ENCODE results near the gene HCFC2.
"Not testable (repeated sequence)": the region's sequence is repeated elsewhere in the genome, so short reads cannot be mapped to it uniquely, and the experiment has no call there.

The HCFC2 gene

DNA sequence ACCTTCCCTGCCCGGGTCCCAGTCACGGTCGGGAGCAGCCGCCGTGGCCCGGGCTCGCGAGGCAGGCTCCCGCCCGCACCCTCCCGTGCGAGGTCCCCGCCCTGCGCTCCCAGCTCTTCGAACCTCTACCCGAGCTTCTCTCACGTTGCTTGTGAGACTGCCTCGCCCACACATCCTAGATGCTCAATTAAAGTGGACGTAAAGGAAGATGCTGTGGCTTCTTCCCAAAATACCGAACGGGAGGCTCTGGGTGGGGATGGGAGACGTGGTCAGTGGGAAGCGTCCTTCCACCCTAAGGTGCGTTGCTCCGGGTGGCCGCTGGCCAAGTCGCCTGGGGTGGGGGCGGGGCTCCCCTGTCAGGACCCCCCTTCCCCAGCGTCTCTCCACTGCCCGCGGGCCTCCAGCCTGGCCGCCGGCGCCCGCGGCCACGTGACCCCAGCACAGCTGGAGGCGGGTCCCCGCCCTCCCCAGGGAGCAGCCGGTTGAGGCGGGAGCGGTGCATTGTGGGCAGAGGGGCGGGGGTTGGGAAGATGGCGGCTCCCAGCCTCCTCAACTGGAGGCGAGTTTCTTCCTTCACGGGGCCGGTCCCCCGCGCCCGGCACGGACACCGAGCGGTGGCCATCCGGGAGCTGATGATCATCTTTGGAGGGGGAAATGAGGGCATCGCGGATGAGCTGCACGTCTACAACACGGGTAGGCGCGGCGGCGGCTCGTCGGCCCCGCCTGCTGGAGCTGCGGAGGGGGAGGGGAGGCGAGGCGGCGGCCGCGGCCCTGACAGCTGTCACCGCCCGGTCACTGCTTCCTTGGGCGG, at the start of gene HCFC2:
Gene HCFC2, plus strand, starts transcription at position 501 of the 811 bp plus-strand sequence. Its CDS starts 30 bp downstream, at position 531.
- in situ Hi-C loops (cut with MboI; ENCODE audit: low sequenced_read_pairs): no loop called here

DNA sequence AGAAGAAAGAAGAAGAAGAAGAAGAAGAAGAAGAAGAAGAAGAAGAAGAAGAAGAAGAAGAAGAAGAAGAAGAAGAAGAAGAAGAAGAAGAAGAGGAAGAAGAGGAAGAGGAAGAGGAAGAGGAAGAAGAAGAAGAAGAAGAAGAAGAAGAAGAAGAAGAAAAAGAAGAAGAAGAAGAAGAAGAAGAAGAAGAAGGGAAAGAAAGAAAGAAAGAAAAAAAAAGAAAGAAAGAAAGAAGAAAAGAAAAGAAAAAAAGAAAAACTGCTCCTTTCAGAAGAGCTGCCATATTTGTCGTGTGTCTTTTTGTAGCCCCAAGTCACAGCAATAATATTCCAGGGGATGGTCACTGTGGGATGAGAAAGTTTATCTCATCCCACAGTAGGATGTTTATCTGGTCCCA, 42.5 kb upstream of the HCFC2 start:
- in situ Hi-C loops (cut with MboI; ENCODE audit: low sequenced_read_pairs): not testable (repeated sequence)

DNA sequence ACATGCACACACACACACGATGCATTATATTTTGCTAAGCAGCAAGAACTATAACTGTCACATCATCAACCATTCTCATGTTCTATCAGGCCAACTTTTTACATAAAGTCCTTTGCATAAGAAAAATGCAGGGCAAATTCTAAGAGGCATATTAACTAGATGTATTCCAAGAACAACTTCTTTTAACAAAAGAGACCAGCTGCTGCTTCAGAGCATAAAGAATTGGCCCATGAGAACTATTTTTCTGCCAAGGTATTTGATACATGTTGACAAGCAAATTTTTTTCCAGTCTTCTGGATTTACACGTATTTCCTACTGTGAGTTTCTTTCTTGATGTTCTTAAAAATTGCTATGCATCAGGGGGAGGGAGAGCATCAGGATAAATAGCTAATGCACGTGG, 41.5 kb upstream of the HCFC2 start:
- in situ Hi-C loops (cut with MboI; ENCODE audit: low sequenced_read_pairs): no loop called here

DNA sequence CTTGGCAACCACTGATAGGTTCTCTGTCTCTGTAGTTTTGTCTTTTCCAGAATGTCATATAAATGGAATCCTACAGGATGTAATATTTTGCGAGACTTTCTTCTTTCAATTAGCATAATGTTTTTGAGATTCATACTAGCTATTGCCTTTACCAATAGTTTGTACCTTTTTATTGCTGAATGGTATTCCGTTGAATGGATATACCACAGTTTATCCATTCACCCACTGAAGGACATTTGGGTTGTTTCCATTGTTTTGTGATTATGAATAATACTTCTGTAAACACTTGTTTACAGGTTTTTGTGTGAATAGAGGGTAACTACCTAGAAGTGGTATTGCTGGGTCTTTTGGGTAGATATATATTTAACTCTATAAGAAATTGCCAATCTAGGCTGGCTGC, 40.6 kb upstream of the HCFC2 start:
- in situ Hi-C loops (cut with MboI; ENCODE audit: low sequenced_read_pairs): no loop called here

DNA sequence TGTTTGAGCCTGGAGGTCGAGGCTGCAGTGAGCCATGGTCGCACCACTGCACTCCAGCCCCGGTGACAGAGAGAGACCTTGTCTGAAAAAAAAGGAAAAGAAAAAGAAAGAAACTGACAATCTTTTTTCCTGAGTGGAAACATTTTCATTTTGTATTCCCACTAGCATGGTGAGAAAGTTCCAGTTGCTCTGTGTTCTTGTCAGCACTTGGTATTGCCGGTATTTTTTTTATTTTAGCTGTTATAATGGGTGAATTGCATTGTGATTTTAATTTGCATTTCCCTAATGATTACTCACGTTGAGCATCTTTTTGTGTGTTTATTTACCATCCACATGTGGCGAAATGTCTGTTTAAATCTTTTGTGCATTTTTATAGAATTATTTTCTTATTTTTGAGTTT, 40.0 kb upstream of the HCFC2 start:
- in situ Hi-C loops (cut with MboI; ENCODE audit: low sequenced_read_pairs): no loop called here

DNA sequence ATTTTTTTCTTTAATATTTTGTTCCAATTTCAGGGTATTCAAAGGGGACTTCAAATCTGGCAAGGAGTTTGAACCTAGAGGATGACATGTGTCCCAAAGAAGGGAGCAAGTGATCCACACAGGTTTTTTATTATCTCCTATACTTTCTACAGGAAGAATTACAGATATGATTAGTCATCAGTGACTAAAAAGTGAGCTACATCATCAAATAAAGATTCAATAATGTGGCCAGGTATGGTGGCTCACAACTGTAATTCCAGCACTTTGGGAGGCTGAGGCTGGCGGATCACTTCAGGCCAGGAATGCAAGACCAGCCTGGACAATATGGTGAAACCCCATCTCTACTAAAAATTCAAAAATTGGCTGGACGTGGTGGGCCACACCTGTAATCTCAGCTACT, 38.6 kb upstream of the HCFC2 start:
- in situ Hi-C loops (cut with MboI; ENCODE audit: low sequenced_read_pairs): no loop called here

DNA sequence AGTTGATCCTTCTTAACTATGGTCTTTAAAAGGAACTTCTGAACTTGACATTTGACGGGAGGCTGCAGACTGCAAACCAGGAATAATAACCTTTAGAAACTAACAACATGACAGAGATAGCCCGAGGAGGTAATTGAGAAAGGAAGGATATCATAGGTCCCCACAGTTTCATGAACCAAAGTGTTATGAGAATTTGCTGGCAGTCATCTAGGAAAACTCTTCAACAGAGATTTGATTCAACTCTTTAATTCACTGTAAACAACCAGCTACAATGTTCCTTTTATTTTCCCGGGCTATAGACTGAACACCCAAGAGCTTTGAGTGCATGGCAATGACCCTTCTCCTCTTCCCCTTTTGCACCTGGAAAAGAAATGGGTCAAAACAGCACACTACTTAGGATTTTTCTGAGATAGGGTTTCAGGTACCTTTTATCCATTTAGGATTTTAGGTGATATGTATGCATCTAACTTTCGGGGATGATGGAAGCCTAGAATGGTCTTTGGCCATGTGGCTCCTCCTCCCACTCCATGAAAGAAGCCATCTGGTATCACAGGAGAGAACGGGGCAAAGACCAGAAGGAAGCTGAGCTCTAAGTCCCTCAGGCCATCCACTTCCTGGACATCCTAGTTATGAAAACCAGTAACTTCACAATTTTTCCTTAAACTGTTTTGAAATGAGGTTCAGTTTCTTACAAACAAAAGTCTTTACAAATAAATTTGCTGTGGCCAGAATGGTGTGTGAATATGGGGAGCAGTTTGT, 37.3 kb upstream of the HCFC2 start:
- in situ Hi-C loops (cut with MboI; ENCODE audit: low sequenced_read_pairs): no loop called here

DNA sequence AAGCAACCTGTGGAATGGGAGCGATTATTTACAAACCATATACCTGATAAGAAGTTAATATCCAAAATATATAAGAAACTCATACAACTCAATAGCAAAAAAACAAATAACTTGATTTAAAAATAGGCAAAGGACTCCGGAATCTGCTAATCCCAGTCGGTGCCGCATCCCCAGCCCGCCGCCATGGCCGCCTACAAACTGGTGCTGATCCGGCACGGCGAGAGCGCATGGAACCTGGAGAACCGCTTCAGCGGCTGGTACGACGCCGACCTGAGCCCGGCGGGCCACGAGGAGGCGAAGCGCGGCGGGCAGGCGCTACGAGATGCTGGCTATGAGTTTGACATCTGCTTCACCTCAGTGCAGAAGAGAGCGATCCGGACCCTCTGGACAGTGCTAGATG, 33.7 kb upstream of the HCFC2 start:
- in situ Hi-C loops (cut with MboI; ENCODE audit: low sequenced_read_pairs): not testable (repeated sequence)

DNA sequence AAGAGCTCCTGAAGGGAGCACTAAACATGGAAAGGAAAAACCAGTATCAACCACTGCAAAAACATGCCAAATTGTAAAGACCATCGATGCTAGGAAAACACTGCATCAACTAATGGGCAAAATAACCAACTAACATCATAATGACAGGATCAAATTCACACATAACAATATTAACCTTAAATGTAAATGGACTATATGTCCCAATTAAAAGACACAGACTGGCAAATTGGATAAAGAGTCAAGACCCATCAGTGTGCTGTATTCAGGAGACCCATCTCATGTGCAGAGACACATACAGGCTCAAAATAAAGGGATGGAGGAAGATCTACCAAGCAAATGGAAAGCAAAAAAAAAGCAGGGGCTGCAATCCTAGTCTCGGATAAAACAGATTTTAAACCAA, 28.2 kb upstream of the HCFC2 start:
- in situ Hi-C loops (cut with MboI; ENCODE audit: low sequenced_read_pairs): not testable (repeated sequence)

DNA sequence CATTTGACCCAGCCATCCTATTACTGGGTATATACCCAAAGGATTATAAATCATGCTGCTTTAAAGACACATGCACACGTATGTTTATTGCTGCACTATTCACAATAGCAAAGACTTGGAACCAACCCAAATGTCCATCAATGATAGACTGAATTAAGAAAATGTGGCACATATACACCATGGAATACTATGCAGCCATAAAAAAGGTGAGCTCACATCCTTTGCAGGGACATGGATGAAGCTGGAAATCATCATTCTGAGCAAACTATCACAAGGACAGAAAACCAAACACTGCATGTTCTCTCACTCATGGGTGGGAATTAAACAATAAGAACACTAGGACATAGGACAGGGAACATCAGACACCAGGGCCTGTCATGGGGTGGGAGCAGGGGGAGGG, 24.6 kb upstream of the HCFC2 start:
- in situ Hi-C loops (cut with MboI; ENCODE audit: low sequenced_read_pairs): not testable (repeated sequence)

DNA sequence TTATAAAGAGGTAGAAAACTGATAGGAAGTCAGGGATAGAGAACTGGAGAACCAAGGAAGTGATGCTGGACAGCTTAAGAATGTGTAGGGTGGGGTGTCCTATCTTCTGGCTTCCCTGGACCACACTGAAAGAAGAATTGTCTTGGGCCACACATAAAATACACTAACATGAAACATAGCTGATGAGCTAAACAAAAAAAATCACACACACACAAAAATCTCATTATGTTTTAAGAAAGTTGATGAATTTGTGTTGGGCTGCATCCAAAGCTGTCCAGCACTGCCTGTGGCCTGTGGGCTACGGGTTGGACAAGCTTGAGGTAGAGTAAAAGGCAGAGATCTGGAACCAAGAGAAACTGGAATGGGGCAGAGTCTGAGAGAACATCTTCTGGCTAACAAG, 21.8 kb upstream of the HCFC2 start:
- in situ Hi-C loops (cut with MboI; ENCODE audit: low sequenced_read_pairs): no loop called here

DNA sequence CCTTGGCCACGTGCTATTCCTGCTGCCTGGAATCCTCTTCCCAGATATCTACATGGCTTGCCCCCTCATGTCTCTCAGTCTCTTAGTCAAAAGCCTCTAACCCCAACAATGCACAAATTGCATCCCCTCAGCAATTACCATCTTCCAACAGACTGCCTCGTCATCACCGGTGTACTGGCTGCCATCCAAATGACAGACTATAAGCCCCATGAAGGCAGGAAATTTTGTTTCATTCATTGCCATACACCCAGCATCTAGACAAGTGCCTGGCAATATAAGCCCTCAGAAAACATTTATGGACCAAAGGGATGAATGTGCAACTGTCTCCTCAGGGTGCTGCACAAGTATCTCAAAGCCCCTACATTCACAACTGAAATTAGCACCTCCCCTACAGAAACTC, 20.2 kb upstream of the HCFC2 start:
- in situ Hi-C loops (cut with MboI; ENCODE audit: low sequenced_read_pairs): no loop called here

DNA sequence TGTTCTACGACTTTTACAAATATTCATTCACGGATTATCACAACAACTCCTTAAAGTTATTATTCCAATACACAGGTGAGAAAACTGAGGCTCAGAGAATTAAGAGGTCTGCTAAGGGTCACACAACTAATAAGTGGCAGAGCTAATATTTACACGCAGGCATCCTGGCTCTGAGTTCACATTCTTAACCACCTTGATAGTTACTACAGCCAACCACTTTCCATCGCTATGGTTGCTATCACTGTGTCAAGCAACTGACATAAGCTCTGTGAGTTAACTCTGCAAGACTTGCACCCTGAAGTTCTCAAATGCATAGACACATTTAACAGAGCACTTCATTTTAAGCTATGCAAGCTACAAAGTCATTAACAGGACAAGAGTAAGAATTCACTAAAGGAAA, 18.0 kb upstream of the HCFC2 start:
- in situ Hi-C loops (cut with MboI; ENCODE audit: low sequenced_read_pairs): no loop called here

DNA sequence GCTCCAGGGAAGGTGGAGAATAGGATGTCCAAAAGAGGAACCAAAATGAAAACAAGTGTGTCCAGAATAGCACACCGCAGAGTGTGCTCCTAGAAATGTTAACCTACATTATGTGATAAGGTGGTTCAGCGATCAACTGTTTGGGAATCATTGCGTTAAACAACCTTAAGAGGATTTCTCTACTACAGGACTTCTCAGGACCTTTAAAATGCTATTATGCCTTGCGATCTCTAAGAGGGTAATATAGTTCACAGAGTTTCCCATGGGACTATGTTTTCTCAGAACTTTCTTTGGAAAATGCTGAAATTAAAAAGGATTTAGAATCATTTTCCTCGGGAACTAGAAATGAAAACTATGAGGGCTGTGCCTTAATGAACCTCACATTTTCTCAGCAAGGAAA, 16.2 kb upstream of the HCFC2 start:
- in situ Hi-C loops (cut with MboI; ENCODE audit: low sequenced_read_pairs): no loop called here

DNA sequence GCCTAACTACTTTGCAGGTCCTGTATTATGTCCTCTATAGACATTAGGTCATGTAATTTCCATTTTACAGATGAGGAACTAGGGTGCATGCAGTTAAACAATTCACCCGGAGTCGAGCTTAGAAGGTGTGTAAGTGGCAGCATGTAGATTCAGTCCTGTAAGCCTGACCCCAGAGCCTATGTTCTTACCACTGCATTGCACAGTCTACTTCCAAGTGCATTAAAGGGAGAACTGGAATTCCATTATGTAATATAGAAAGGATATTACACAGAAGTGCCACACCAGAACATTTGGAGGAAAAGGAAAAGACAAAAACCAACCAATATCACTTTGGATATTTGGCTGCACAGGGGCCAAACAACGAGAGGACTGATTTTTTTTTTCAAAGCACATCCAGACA, 15.5 kb upstream of the HCFC2 start:
- in situ Hi-C loops (cut with MboI; ENCODE audit: low sequenced_read_pairs): no loop called here

DNA sequence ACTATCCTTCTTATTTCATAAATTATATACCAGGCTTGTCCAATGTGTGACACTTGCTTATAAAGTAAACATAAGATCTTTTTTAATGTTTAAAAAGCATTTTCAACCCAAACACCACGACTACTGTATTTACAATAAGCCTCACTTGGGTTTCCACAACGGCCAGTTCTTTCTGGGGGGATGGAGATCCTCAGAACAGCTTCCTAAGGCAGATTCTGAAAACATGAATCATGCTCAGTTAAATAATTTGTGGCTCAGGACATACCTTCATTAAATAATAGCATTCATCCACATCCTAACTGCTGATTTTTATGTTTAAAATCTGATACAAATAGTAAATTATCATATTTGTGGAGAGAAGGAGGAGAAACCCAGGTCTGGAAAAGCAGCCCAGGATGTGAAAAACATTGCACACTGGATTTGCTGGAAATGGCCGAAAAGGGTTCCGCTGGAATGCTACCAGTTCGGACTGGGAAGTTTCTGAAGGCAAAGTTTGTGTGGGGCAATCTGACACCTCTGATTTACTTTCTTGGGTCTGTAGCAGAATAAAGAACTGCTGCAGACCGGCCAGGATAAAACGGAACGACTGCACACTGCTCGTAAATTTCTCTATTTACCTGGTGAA, 14.9 kb upstream of the HCFC2 start:
- in situ Hi-C loops (cut with MboI; ENCODE audit: low sequenced_read_pairs): no loop called here

DNA sequence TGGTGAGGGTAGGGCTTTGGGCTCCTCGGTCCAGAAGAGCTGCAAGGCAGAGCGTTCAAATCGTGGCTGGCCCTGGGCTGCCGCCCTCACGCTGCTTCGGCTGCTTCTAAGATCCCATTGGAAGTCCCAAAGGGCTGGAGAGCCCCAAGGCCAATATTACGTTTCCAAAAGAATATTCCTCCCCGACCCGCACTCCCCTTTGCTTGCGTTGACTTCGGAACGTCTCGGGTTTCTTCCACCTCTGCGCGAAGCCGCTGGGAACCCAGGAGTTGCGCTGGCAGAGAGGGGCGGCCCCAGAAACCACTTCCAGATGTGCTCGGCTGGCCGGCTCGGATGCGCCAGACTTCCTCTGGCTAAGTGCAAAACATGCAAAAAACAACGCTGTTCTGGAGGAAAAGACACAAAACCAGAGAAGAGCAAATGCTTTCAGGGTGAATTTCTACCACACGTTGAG, 14.4 kb upstream of the HCFC2 start, which contains the start of gene GLT8D2:
Gene GLT8D2, minus strand, starts transcription at position 285 of the 454 bp plus-strand sequence. CDS start 30,539 bp downstream, outside the sequence.
- in situ Hi-C loops (cut with MboI; ENCODE audit: low sequenced_read_pairs): no loop called here

DNA sequence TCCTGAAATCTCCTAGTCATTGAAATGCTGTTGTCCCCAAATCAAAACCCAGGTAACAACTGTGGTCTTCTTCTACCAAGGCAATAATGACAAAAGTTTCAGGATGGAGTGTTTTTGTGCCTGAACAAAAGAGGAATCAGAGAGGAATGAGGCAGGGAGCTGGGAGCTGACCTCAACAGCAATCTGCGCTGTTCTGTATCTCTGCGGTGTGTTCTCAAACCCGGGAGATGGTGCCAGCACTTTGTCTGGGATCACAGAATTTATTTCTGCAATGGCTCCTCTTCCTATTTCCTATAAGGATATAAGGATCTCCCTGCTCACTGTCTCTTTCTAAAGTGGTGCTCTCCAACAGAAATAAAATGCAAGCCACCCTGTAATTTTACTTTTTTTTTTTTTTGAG, 13.9 kb upstream of the HCFC2 start:
- in situ Hi-C loops (cut with MboI; ENCODE audit: low sequenced_read_pairs): no loop called here

DNA sequence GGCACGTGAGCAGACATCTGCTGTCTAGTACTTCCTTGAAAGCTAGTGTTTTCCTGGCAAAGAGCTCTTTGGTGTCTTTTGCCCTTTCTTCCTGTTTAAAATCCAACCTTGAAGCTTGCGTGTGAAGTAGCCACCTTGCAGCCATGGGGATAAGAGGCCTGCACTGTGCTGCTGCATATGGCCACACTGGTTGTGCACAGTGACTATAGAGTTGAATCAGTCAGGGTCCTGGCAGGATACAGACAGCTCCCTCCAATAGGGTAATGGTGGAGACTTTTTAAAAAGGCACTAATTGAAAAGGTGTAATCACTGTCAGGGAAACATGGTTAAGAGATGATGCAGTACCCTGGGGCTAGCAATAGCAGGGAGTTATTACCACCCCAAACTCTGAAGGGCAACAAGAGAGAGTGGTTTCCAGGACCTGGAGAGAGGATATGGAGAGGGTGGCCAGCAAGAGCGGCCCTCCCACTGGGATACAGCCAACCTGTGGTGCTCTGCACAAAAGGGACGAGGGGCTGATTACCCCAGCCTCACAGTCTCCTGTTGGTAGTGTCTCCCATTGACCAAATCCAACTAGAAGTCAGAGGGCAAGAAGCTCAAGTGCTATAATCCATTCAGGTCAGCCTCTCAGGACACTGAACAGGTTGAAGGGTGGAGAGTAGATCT, 9.5 kb upstream of the HCFC2 start:
- in situ Hi-C loops (cut with MboI; ENCODE audit: low sequenced_read_pairs): no loop called here

DNA sequence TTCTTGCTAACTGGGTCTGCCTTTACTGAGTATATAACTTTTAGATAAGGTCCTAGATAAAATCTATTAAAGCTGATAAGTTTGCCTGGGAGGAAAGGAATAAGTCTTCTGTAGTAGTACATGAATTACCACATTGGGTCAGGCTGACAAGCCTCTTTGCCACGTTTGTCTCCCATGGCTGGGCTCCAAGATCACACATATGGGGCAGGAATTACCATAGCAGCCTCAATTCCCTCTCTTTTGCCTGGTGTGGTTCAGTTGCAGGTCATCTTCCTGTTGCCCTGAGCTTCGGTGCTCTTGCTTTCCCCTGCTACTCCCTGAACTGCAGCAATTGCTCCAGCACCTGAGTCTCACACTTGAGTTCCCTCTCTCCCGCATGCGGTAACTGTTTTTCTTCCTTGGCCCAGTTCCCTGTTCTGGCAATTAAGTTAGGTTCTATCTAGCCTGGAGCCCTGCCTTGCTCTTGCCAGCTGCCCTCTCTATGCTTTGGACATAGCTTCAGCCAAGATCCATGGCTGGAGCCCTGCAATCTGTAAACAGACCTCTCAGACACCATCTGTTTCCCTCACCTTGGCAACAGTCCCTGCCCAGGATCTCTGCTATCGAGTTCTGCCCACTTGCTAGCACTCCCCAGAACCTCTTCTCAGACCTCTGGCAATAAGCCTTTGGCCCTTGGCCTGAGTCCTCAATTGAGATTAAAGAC, 8.5 kb upstream of the HCFC2 start:
- in situ Hi-C loops (cut with MboI; ENCODE audit: low sequenced_read_pairs): no loop called here
